Thyroid gland (tissue), 4 donors: ENCODE results near the gene ATP6V1G1.

Experiments used
- CTCF ChIP-seq, 6 experiments: fragments of 200-600 bp in 3 of 6; fragments of 450-650 bp in 3 of 6; sonication (generic) in 3 of 6; IDR thresholded peaks; one replicate each; pipeline ENCODE4 v1.5.1; 2016 to 2019; ENCODE audit warnings: antibody characterized with exemption in 6 of 6, mild to moderate bottlenecking in 2 of 6, inconsistent platforms in 1 of 6, moderate library complexity in 1 of 6
- POLR2A ChIP-seq, 2 donors: fragments of 450-650 bp; IDR thresholded peaks; one replicate each; pipeline ENCODE4 v1.6.1; 2017; ENCODE audit warnings: antibody characterized with exemption in 2 of 2, mild to moderate bottlenecking in 2 of 2, moderate library complexity in 1 of 2

- TF ChIP-seq CTCF (IDR thresholded peaks at IDR 0.05): no peak
- no peak for TF ChIP-seq POLR2A (IDR thresholded peaks at IDR 0.05)
These were observed 40.0 kb downstream of the ATP6V1G1 start for GRCh38 chr9:114627553-114627952.
